T-helper 9 cell (primary cell): ENCODE data around the gene SCAND1.

Source experiments
- DNase-seq: peaks from one replicate; pipeline ENCODE4 v3.0.0-alpha.2; 2020

Gene SCAND1

DNA sequence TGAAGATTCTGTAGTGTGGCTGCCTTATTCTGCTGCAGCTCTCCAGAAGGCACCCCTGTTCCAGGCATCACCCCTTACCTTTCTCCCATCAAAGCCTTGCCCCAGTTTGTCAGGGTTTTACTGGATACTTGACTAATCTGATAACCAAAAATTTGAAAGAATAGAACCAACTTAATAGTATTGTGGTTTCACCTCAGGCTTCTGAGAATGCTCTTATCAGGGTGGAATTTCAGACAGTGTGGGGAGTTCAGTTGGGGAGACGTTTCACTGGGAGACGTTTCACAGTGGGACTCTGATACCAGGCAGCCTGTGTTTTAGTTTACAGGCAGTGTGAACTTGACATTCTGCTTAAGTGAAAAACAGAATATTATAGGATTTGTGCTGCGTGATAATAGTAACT lies 50.5 kb downstream of the SCAND1 start:
- DNase-seq = no peak
